Fibroblast of lung (primary cell): ENCODE results near the gene CAMK1D.

Experiments used
- EZH2 ChIP-seq: IDR thresholded peaks from 2 replicates; pipeline ENCODE4 v1.5.1; 2012; ENCODE audit warnings: low read length, control low read depth, mild to moderate bottlenecking; ENCODE audit errors: missing control alignments
- TF ChIP-seq, protein P1 (sequence below), 2 donors: IDR thresholded peaks in 1 of 2; conservative IDR thresholded peaks in 1 of 2; 1 replicate in 1 of 2; 2 replicates in 1 of 2; pipeline ENCODE4 v1.5.1; 2011 to 2012; ENCODE audit warnings: low read length in 2 of 2, control low read depth in 1 of 2, inconsistent platforms in 1 of 2, low read depth in 1 of 2, mild to moderate bottlenecking in 1 of 2

DNA sequence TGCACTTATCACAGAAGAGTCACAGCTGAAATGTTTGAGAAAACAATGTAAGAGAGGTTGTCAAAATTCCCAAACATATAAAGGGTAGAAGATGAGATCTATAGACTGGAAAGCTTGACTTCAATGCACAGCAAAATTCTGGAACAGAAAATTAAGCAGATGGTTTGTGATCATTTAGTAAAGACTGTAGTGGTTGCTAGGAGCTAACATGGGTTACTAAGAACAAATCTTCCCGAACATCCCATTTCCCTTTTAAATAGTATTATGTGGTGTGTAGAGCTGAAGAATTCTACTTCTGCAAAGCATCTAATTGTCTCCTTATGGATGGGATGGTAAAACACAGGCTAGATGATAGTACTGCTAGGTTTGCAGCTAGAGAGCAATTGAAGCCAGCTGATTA lies 312.3 kb downstream of the CAMK1D start:
- TF ChIP-seq EZH2, result no peak
- TF ChIP-seq, protein P1, sequence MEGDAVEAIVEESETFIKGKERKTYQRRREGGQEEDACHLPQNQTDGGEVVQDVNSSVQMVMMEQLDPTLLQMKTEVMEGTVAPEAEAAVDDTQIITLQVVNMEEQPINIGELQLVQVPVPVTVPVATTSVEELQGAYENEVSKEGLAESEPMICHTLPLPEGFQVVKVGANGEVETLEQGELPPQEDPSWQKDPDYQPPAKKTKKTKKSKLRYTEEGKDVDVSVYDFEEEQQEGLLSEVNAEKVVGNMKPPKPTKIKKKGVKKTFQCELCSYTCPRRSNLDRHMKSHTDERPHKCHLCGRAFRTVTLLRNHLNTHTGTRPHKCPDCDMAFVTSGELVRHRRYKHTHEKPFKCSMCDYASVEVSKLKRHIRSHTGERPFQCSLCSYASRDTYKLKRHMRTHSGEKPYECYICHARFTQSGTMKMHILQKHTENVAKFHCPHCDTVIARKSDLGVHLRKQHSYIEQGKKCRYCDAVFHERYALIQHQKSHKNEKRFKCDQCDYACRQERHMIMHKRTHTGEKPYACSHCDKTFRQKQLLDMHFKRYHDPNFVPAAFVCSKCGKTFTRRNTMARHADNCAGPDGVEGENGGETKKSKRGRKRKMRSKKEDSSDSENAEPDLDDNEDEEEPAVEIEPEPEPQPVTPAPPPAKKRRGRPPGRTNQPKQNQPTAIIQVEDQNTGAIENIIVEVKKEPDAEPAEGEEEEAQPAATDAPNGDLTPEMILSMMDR (conservative IDR thresholded peaks at IDR 0.05 in 1 of 2, IDR thresholded peaks at IDR 0.05 in 1 of 2; ENCODE audit: low read depth in 1 of 2, low read length in 2 of 2), result no peak
